GM19238 (cell line): Measurements from ENCODE around the gene CAMTA1.

Experiments used
- DNase-seq: peaks from one replicate; pipeline ENCODE4 v3.0.0; 2011; ENCODE audit warnings: low spot score; ENCODE audit not compliant: insufficient read length

Gene CAMTA1

GRCh38 chr1:7747605-7748004 lies 962.4 kb downstream of the CAMTA1 start:
- DNase-seq, result no peak

- DNase-seq, result no peak
Measured at GRCh38 chr1:7749126-7749525, 963.9 kb downstream of the CAMTA1 start.

DNA sequence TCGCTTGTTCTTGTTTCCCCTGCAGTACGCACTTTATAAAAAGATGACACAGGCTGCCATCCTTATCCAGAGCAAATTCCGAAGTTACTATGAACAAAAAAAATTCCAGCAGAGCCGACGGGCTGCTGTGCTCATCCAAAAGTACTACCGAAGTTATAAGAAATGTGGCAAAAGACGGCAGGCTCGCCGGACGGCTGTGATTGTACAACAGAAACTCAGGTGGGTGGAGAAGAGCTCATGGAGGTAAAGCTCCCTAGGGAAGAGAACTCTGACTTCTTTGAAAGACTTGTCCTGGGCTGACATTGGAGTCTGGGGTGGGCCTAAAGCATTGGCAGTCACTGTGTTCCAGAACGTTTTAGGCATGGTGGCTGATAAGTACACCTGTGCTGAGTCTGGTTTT lies 965.9 kb downstream of the CAMTA1 start:
- DNase-seq, result no peak

GRCh38 chr1:7752512-7753417 lies 967.5 kb downstream of the CAMTA1 start:
- DNase-seq, result no peak

- no peak for DNase-seq
Measured at GRCh38 chr1:7753641-7754040, 968.4 kb downstream of the CAMTA1 start.

GRCh38 chr1:7754234-7754633 lies 969.0 kb downstream of the CAMTA1 start:
- no peak for DNase-seq

DNA sequence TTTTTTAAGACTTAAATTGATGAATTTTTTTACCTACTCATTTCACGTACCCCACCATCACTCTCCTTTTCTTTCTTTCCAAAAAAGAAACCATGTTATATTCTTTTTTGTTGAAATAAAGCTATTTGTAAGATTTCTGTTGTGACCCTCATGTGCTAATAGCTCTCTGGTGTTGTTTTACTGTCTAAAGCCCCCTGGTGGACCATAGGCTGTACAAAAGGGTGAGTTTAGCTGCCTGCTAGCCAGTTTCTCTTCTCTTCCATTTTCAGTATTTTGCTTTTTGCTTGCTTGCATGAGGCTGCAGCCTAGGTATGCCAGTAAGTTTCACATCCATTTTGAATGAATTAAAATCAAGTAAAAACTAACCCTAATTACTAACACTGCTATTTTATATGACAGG lies 970.2 kb downstream of the CAMTA1 start:
- no peak for DNase-seq

GRCh38 chr1:7760245-7760644 lies 975.0 kb downstream of the CAMTA1 start:
- DNase-seq, result no peak

DNA sequence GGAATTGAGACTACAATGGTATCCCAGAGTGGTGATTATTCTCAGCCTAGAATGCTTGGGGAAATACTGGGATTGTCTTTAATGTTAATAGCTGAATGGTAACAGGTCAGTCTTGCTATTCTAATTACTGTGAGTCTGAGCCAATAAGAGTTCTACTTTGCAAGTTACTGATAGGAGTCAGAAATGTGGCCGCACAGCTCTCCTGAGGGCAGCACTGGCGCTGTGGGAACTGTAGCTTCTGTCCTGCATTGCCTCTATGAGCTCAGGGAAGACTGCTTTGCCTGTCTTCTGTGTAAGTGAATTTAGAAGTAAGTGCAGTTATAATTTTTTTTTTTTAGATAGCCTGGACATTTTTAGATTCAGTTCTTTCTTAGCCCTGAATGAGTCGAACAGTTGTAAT lies 975.8 kb downstream of the CAMTA1 start:
- DNase-seq, result no peak

GRCh38 chr1:7767176-7767575 lies 981.9 kb downstream of the CAMTA1 start:
- no peak for DNase-seq

DNA sequence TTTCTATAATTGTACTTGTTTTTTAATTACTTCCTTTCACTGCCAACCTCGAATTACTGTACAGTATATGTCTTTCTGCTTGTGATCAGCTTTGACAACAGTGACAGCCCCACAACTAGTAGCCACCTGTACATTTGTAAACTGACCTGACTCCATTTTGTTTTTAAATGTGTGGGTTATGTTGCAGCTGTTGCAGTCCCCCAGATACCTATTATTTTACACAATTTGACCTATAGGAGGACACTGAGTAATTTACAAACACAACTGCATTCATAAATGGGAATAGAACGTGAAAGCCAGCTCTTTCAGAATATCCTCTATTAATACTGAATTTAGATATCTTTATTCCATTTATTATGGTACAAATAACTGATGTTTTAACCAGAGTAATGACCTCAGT lies 983.3 kb downstream of the CAMTA1 start:
- DNase-seq, result no peak

DNA sequence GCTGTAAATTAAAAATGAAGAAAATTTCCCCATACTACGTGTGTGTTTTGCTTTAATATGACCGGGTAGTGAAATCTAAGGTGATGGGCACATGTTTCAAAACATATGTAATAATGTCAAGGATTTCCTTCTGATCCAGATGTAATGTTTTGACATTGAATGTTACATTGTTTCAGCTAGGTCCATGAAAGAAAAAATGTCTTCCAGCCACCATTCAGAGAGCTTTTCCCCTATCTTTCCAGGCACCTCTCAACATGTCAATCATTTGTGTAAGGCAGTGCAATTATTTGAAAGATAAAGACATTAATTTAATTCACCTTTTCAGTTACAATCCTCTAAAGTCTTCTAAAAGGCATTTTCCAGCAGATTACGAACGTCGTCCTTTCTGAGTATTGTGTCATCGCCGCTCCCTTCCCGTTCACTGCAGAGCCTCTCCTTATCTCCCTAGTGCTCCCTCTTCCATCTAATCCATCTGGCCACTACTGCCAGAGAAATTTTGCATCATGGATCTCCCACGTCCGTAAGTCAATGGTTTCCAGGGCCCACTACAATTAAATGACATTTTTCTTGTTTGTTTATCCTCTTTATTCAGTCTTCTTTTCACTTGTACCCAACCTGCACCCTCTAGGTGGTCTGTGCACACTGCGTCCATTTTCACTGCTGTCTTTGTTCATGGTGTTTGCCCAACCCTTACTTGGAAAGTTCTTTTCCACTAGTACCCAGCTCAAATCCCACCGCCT lies 984.6 kb downstream of the CAMTA1 start:
- DNase-seq, result no peak

GRCh38 chr1:7770669-7770996 lies 985.4 kb downstream of the CAMTA1 start:
- DNase-seq, result no peak

DNA sequence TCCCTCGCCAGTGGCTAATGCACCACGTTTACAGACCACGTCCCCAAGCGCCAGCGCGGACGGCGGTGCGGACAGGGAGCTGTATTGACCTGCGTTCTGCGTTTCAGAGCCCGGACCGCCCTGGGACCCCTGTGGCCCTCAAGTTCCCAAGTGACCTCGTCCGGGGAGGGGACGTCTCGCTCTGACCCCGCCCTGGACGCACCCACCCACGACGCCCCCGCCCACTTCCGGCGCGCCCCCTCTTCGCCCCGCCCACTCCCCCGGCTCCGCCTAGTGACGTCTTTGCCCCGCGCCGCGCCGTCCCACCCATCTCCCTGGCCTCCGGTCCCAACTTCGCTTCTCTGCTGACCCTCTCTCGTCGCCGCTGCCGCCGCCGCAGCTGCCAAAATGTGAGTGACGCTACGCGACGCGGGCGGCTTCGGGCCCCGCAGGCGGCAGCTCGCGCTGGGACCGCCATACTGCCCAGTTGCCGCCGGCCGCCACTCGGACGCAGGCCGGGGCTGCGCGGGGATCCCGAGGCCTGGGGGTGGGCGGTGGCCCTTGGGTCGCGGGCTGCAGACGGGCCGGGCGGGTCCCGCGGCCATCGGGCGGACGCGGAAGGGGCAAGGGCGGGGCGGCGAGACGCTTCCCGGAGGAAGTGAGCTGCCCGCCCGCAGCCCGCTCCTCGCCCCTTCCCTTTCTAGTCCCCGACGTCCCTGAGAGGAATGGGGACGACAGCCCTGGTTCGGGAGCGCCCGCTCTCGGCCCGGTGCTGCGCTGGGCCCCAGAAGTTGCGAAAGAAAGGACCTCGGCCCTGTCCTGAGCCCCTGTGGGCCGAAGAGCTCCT lies 986.0 kb downstream of the CAMTA1 start, which contains the start of gene VAMP3:
Gene VAMP3, plus strand, starts transcription at position 300 of the 826 bp plus-strand sequence. Its CDS starts 88 bp downstream, at position 388.
- peak; percentile 91 for DNase-seq

- no peak for DNase-seq
Measured at GRCh38 chr1:7771823-7772299, 986.6 kb downstream of the CAMTA1 start.

GRCh38 chr1:7777591-7777990 lies 992.3 kb downstream of the CAMTA1 start:
- no peak for DNase-seq

- DNase-seq, result no peak
Measured at GRCh38 chr1:7778133-7778628, 992.9 kb downstream of the CAMTA1 start.

DNA sequence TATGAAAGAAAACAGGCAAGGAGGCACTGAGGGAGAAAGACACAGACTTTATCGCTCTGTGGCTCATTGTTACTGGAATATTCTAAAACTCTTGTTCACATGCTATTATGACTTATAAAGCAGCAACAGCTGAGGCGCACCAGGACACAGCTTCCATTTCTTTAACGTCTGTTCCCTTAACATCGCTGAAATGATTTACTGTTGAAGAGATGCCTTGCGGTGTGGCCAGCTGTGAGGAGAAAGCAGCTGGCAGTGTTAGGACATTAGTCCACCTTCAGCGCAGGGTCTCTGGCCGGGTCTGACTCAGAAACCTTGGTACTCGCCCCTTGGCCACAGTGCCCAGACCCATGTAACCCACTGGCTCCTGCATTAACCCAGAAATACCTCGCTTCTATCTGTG lies 995.7 kb downstream of the CAMTA1 start:
- DNase-seq, result no peak

GRCh38 chr1:7781501-7781900 lies 996.2 kb downstream of the CAMTA1 start:
- no peak for DNase-seq

DNA sequence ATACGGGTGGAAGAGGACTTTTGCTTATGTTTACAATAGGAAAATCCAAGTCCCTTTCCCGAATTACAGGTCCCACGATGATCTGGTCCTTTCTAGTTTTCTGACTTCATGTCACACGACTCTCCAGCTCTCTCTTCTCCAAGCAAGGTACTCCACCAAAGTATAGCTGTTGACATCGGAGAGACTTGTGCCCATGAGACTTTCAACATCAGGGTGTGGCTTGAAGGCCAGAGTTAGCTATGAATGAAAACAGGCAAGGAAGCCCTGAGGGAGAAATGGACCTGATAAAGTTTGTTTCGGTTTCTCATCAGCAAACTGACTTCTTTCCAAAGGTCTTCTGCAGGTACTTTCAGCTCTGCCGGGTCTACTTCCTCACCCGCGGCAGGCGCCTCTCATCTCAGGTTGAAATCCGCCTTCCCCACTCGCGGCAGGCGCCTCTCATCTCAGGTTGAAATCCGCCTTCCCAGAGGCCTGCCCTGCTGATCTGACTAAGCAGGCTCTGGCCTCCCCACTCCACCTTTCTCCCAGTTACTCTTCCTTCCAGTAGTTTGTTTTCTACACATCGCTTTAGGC lies 996.8 kb downstream of the CAMTA1 start:
- no peak for DNase-seq

- peak; percentile 47 for DNase-seq
Measured at GRCh38 chr1:7783178-7783711, 998.0 kb downstream of the CAMTA1 start.
